GM12874 (cell line): Measurements from ENCODE around the gene LRRC28.

Source experiments
- CTCF ChIP-seq: IDR thresholded peaks from 2 replicates; pipeline ENCODE4 v1.5.1; 2011; ENCODE audit warnings: low read depth, mild to moderate bottlenecking, control low read depth, low read length, moderate library complexity; ENCODE audit not compliant: insufficient read depth

LRRC28 gene

GRCh38 chr15:99250494-99250856, 806 bp upstream of the LRRC28 start:
- TF ChIP-seq CTCF: no peak

- no peak for TF ChIP-seq CTCF
Measured at GRCh38 chr15:99252326-99252725, 1.0 kb downstream of the LRRC28 start.

GRCh38 chr15:99253381-99254090, 2.3 kb downstream of the LRRC28 start:
- no peak for TF ChIP-seq CTCF

GRCh38 chr15:99257107-99257750, 5.9 kb downstream of the LRRC28 start:
- no peak for TF ChIP-seq CTCF

- no peak for TF ChIP-seq CTCF
Measured at GRCh38 chr15:99264125-99264524, 12.8 kb downstream of the LRRC28 start.

- no peak for TF ChIP-seq CTCF
Measured at GRCh38 chr15:99265541-99266070, 14.3 kb downstream of the LRRC28 start.

- TF ChIP-seq CTCF: no peak
Measured at GRCh38 chr15:99267957-99268356, 16.7 kb downstream of the LRRC28 start.
